IPS-NIHi11 (cell line): ENCODE data around the gene GOLT1A.

ENCODE experiments used
- DNase-seq: peaks from one replicate; pipeline ENCODE4 v3.0.0; 2012; ENCODE audit warnings: mixed read lengths, low spot score

The GOLT1A gene

DNA sequence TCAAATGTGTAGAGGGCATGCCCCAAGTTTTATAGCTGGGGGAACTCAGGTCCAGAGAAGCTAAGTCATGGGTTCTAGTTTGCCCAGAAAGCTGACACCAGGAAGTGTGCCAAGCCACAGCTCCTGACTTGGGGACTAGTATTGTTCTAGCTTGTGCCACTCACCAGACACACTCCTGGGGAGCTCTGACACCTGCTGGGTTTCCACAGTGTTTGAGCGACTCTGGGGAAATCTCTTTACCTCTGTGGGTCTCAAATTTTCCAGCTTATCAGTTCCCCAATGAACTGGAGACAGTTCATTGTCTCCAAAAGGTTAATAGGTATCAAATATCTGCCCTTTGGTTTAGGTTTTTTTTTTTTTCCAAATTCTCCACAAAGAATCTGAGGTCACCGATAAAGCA, 21.7 kb downstream of the GOLT1A start:
- DNase-seq, result no peak

GRCh38 chr1:204191456-204191855, 22.3 kb downstream of the GOLT1A start:
- no peak for DNase-seq

GRCh38 chr1:204190212-204191211, 23.3 kb downstream of the GOLT1A start:
- peak; percentile 84 for DNase-seq

DNA sequence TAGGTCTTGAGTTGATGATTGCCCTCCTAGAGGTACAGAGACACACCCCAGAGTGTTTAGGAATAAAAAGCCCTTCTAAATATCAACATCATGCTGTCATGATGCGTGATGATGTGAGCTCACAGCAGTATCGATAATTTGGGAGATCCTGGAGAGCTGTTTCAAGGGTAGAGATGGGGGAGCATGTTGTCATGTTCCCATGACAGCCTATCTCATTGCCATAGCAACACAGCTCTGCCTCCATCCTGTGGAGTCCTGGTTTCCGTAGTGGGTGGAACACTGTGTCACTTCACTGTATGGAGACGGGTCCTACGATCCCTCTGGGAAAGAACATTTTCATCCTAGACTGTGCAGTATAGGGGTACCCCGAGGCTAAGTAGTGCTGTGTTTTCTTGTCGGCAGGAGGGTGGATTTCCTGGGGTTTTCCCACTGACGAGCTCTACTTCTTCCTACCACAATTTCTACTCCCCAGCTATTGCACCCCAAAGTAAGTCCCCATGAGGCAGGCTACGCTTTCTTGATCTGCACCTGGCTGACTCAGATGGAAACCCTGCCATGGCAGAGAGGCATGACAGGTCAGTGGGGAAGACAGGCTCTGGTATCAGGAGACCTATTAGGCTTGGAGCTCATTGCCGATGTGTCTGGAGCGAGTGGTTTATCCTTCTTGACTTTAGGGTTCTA, 24.7 kb downstream of the GOLT1A start:
- no peak for DNase-seq

- DNase-seq, result no peak
Measured at GRCh38 chr1:204186597-204186996, 27.2 kb downstream of the GOLT1A start.

DNA sequence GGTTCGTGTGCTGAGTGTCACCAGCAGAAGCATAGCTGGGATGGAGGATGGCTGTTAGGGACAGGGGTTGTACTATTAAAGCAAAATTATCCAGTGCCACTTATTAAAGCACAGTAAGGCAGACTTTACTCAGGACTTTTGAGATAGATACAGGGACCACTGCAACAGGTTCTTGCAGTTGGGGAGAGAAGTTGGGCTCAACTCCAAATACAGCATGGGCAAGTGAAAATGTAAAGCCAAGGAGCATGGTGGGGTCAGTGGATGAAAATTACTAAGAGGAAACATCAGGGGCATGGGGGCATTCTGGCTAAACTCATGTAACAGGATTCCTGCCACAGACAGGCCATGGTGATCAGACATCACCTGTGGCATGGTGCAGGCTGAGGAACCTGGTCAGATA, 32.7 kb downstream of the GOLT1A start:
- no peak for DNase-seq

- no peak for DNase-seq
Measured at GRCh38 chr1:204180133-204180532, 33.7 kb downstream of the GOLT1A start.

DNA sequence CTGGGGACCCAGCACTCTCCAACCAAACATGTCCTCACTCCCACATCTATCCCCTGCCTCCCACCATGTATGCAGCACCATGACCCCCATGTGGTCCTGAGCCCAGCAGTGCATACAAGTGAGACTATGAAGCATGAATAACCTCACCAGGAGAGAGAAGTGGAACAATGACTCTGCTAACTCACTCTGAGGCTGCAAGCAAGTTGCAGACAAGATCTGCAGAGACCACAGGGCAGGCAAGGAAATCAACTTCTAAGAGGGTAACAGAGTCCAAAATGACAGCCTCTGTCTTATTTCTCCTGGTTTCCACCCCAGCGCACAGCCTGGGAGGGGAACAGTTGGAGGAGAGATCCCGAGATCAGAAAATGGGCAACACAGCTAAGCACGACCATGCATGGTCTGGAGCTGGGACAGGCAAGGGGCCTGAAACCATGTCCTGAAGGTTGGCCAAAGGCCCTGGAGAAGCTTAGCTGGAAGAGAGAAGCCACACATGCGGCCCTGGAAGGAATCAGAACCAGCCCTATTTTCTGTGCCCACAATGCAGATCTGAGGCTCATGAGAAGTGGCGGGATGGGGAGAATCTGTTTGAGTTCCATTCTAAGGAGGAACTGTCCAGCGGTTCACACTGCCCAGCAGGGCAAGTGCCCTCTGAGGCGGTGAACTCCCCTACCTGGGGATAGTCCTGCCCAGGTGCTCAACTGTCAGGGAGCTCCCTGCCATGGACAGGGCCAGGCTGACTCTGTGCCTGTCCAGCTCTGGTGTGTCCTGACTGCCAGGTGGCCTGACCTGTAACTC, 35.1 kb downstream of the GOLT1A start:
- no peak for DNase-seq

DNA sequence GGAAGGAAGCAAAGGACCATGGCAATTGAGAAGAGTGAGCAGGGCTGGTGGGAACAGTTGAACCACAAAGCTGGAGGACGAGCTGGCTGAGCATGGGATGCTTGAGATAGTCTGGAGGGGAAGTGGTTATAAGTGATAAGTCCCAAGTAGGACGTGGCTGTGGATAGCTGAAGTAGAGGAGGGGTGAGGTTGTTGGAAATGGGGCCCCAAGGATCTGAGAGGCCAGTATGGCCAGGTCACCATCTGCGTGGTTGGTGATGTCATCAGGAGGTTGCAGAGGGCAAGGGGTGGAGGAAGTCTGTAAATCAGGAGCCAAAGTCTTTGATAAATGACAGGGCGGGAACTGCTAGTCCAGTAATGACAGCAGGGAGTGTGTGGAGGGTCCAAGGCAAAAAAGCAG, 36.7 kb downstream of the GOLT1A start:
- DNase-seq, result no peak

DNA sequence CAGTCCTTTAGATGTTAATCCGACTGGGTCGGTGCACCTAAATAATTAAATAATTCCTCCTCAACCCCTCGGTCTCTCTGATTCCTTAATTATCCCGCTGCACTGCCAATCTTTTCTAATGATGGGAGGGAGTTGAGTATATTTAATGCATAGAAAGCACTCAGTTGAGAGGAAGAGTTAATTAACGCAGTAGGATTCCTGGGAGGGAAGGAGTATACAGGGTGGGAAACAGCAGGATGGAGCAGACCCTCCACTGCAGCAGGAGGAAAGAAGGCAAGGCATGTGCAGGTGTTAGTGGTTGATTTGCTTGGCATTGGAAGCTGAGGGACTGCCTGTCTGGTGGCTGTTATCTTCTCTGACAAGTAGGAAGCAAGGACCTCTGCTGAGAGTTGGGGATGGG, 37.7 kb downstream of the GOLT1A start:
- no peak for DNase-seq

DNA sequence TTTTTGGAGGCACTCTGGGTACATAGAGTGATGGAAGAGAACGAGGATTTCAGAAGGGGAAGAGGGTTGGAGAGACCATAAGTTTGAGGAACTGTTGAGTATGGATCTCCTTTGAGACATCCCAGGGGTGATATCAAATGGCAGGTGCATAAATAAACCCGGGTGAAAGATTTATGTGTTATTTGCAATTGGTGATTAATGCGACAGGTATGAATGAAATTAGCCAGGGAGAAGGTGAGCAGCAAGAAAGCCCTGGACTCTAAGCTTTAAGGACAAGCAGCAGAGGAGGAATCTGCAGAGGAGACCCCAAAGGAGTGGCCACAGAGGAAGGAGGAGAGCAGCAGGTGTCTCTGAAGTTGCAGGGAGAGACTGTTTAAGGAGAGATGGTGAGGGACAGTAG, 38.8 kb downstream of the GOLT1A start:
- no peak for DNase-seq

- DNase-seq, result no peak
Measured at GRCh38 chr1:204172404-204173029, 41.3 kb downstream of the GOLT1A start.

DNA sequence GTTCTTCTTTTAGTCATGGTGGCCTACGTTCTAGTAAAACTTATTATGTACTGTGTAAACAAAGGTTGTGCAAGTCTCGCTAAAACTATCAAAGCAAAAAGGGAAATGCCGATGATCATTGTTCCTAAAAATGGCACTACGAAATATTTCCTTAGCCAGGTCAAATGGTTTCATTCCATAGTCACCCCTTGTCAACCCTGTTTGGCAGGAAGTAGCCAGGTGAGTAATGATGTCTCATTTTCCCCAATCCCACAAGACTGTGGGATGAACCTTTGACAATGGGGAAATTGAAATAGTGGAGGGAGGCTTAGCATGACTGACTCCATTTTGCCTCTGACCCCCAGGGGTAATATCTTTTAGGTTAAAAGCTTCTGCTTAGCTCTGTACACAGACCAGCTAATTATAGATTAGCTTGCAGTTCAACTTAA, 42.0 kb downstream of the GOLT1A start:
- no peak for DNase-seq

DNA sequence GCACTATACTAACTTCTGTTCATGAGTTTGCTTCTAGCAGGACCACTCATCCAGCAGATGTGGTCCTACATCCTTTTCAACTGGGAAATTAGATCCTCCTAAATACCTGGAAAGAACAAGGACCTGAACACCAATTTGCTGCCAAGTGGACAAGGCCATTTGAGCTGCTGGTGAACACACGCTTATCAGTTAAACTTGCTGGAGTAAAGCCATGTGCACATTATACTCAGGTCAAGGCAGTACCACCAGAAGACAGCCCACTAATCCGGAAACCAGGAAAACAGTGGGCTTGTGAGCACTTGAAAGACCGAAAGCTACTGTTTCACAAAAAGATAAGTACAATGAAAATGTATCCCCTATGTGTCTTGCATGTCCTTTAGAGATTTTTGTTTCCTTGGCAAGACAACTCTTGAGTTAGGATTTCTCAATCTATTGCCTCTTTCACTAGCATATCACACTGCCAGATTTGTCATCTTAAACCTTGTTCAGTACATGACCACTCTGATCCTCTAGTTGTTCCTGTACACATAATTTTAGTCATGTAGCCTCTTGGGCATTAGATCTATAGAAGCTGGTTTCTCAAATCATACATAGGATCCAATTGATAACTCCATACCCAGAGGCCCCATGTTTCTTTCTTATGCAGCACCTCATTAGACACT, 43.2 kb downstream of the GOLT1A start:
- DNase-seq, result no peak

DNA sequence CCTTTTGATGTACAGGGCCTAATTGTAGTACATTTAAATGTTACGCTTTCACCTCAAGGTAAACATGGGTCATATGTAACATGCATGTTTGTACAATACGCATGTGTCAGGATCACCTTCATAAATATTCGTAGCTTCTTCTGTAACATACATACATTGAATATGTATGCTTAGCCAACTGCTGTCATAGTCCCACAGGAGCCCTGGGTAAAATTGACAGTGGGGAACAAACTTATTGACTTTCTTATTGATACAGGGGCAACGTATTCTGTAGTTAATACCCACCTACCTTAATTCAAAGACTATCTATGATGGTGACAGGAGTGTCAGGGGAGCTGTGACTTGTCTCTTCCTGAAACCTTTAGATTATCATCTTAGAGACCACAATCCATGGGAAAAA, 43.9 kb downstream of the GOLT1A start:
- DNase-seq, result no peak

DNA sequence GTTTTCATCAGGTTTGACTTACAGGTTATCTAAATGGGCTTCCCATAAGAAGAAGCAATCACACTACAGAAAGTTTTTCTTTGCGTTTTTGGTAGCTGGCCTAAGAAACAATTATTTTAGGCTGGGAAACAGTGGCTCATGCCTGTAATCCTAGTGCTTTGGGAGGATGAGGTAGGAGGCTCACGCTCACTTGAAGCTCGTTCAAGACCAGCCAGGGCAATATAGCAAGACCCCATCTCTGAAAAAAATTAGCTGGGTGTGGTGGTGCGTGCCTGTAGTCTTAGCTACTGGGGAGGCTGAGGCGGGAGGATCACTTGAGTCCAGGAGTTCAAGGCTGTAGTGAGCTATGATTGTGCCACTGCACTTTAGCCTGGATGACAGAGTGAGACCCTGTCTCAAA, 46.1 kb downstream of the GOLT1A start:
- no peak for DNase-seq

DNA sequence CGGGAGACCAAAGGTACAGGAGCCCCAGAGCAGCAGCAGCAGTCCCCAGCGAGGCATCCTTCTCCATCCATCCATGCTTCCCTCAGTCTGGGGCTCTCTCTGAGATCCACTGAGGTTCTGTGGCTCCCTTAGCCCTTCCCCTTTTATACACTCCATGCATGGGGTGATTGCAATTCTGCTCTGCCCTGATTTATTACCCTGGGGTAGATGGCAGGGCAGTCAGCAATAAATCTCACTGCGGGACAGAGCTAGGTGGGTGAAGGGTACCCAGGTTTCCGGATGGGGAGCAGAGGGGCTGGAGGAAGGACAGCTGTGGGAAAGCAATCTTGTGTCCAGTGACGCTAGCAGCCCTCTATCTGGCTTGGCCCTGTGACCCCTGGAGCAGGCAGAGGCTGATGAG, 47.6 kb downstream of the GOLT1A start, which contains the start of gene REN:
TSS of gene REN (minus strand) at position 119 of the 400 bp plus-strand sequence. CDS start at position 75, 44 bp downstream.
- no peak for DNase-seq

DNA sequence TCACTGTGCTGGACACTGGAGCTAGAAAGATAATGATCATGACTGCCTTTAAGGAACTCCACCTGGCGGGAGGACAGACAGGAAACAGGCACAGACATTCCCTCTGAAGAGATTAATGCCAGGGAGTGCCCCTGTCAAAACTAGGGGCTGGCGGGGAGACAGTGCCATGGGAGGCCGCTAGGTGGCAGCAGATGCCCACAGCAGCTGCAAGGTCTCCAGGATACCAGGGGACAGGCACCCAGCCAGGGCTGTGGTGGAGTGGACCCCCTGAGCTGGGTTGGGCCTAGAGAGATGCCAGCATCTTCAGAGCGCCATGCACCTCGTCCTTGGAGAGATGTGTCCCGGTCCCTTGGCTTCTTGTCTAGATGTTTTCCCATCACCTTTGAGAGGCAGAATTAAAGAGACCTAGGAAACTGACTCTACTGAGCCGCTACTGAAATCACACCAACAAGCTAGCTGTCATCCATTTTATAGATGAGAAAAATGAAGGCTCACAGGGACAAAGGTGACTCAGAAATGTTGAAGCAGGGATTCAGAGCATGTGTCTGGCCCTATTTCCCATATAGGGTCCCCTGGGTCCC, 51.2 kb downstream of the GOLT1A start:
- DNase-seq, result peak; percentile 94

DNA sequence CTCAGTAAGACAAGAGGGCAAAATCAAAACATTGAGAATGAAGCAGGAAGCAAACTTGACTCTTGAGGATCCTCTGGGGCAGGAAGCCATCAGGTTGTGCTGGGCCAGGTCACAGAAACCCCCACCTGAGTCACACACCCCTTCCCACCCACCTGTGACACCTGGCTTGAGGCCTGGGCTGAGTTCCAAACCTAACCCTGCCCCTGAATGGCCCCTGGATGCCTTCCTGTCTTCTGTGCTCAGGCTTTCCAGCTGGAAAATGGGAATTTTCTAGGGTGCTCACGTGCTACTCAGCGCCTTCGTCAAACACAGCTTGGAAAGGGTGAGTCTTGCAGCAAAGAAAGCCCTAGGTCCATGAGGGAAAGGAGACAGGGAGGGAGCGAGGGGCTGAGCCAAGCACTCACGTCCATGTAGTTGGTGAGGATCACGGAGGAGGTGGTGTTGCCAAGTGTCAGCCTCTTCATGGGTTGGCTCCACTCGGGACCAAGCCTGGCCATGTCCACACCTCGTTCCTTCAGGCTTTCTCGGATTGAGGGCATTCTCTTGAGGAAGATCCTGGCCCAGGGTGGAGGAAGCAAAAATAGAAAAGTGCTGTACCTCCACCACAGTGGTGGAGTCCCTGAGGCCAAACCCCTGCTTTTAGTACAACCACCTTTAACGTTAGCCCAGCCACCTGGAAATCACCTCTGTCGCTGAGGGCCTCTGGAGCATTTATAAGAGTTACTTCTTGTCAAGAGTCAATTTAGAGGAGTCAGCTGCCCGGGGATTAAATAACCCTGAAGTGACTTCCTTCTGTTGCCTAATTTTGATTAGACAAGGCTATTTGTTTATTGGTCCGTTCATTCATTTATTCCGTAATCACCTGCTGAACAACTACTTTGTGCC, 51.9 kb downstream of the GOLT1A start:
- DNase-seq, result no peak

DNA sequence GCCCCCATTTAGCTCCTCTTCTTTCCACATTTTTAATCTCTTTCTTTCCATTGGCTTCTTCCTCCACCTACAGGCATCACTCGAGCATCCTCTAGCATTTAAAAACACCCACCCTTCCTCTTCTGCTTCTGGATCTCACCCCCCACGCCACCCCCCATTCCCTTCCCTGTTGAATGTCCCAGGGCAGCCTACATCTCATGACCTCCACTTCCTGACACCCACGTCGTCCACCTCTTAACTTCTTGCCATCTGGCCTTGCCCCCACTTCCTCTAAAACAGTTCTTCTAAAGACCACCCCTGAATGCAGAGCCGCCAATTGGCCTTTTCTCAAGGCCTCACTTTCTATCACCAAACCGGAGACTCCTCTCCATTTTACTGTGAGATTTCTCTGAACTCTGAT, 55.8 kb downstream of the GOLT1A start:
- DNase-seq, result no peak
